ENCODE measurements around the gene FOXP1. TPM values are rescaled to one million over a fixed set of nuclear protein-coding genes. Genes with fewer than 3 reads are reported as not detected.

The FOXP1 gene
- total RNA-seq, 4 donors from 2014 or later = 86.4 to 107 (median 93.8) TPM

DNA sequence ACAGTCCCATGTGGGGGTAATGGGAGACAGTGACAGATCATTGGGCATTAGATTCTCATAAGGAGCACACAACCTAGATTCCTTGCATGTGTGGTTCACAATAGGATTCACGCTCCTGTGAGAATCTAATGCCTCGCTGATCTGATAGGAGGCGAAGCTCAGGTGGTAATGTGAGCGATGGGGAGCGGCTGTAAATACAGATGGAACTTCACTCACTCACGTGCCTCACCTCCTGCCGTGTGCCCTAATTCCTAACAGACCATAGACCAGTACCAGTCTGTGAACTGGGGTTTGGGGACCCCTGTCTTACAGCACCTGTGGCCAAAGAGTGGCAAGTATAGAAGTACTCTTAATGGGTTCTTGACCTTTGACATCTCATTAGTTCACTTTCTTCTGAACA is 554.7 kb downstream of the FOXP1 start:
- no peak overlapping the region for H3K27ac ChIP-seq
- peaks cover 0 to 21% (median 0%) of the 10 kb centered on the region in 3 donors for H3K36me3 ChIP-seq
- H3K4me3 ChIP-seq = no peak overlapping the region
- peaks cover 0 to 30% (median 8%) of the 10 kb centered on the region in 4 donors for H3K4me1 ChIP-seq
- DNase-seq (ENCODE audit: low spot score in 2 of 2) = no peak
- TF ChIP-seq EP300 (IDR thresholded peaks at IDR 0.05) (no peak), POLR2A (IDR thresholded peaks at IDR 0.05) (no peak)
- TF ChIP-seq, protein P1, sequence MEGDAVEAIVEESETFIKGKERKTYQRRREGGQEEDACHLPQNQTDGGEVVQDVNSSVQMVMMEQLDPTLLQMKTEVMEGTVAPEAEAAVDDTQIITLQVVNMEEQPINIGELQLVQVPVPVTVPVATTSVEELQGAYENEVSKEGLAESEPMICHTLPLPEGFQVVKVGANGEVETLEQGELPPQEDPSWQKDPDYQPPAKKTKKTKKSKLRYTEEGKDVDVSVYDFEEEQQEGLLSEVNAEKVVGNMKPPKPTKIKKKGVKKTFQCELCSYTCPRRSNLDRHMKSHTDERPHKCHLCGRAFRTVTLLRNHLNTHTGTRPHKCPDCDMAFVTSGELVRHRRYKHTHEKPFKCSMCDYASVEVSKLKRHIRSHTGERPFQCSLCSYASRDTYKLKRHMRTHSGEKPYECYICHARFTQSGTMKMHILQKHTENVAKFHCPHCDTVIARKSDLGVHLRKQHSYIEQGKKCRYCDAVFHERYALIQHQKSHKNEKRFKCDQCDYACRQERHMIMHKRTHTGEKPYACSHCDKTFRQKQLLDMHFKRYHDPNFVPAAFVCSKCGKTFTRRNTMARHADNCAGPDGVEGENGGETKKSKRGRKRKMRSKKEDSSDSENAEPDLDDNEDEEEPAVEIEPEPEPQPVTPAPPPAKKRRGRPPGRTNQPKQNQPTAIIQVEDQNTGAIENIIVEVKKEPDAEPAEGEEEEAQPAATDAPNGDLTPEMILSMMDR (IDR thresholded peaks at IDR 0.05) = no peak
- WGBS, 2 donors = 87 to 93% methylated on average over 6 to 7 of the region's 7 CpGs
- no peaks in the 10 kb centered on the region for H3K9me3 ChIP-seq
- no peaks in the 10 kb centered on the region for H3K27me3 ChIP-seq

DNA sequence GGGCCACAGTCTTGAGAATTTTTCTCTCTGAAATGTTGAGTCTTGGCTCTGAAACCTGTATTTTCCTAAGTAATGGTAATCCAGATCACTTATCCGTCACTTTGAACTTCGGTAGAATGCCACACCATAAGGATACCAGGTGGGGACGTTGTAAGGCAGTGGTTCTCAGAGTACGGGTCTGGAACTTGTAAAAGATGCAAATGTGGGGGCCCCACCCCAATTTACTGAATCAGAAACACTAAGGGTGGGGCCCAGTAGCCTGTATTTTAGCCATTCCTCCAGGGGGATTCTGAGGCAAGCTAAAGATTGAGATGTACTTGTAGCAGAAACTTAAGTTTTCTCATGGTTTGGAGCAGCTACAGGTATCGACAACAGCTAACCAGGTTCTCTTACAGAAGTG is 555.3 kb downstream of the FOXP1 start:
- H3K27ac ChIP-seq = no peak overlapping the region

DNA sequence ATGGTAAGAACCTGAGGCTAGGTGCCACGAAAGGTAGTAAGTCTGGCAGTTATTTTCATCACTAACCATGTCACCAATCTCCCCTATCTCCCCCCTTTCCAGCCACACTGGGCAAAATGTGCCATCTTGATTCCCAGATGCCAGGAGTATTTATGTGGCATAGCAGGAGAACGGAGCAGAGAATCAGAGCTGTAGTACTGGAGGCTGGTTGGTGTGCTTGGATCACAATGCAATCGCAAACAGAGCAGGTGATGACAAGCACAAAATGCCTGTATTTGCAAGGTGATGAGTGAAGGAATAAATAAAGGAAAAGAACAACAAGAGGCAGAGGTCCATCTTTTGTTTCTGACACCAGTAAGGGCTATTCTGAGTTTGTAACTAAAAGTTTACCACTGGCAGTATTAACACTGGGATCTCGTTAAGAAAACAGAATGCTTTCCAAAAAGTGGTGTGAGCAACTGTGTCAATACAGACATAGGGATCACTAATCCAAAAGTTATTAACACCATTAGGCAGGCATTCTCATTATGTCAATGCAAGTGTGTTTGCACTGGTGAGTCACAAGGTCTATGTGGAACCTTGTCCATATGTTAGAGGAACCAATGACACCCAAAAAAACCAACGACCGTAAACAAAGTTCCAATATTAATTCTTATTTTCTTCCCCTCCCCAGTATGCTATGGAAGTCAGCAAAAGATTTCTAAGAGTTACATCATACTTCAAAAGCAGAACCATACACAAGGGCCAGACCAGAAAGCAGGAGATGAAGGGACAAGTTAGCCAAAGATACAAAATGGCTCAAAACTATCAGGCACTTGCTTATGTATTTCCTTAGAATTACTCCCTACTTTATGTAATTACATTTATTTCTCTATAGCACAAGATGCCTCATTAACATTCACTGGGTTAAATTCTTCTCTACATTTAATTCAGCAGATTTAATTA is 556.6 kb downstream of the FOXP1 start:
- WGBS, 2 donors = 81 to 82% methylated on average over 6 of the region's 6 CpGs
- Histone ChIP-seq H3K4me1 (peaks cover 0 to 16% (median 4%) of the 10 kb centered on the region in 4 donors), H3K27ac (no peak overlapping the region), H3K4me3 (no peak overlapping the region), H3K36me3 (peaks cover 0 to 19% (median 0%) of the 10 kb centered on the region in 3 donors), H3K27me3 (no peaks in the 10 kb centered on the region), H3K9me3 (no peaks in the 10 kb centered on the region)
- no peak for DNase-seq (ENCODE audit: low spot score in 2 of 2)
- TF ChIP-seq EP300 (IDR thresholded peaks at IDR 0.05) = peak in 1 of 2 donors; percentile 34
- TF ChIP-seq, protein P1 (IDR thresholded peaks at IDR 0.05) = no peak

More for the DNA sequence above, 555.3 kb downstream of the FOXP1 start:
- Histone ChIP-seq H3K36me3 (peaks cover 0 to 19% (median 0%) of the 10 kb centered on the region in 3 donors), H3K4me1 (peaks cover 0 to 29% (median 8%) of the 10 kb centered on the region in 4 donors), H3K4me3 (no peak overlapping the region), H3K27me3 (no peaks in the 10 kb centered on the region), H3K9me3 (no peaks in the 10 kb centered on the region)
- TF ChIP-seq EP300 (IDR thresholded peaks at IDR 0.05) = no peak
- TF ChIP-seq, protein P1 (IDR thresholded peaks at IDR 0.05) = no peak
- WGBS, 2 donors = 93 to 97% methylated on average over 5 of the region's 5 CpGs
- no peak for DNase-seq (ENCODE audit: low spot score in 2 of 2)

DNA sequence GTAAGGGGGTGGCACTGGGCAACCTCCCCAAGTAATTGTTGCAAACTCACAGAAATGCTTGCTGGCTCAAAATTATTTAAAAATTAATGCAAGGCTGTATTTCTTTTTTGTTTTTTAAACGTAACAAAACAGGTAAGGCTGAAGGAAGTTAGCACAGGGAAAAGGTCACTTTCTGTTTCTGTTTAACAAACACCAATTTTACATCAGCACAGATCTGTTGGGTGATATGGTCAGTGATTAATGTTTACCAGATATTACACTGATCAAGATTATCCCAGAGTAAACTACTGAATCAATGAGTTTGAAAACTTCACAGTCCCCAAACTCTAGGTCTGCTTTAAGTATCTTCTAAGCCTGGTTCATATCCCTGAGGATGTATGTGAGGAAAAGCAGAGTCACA is 558.0 kb downstream of the FOXP1 start:
- Histone ChIP-seq H3K36me3 (peaks cover 0 to 19% (median 0%) of the 10 kb centered on the region in 3 donors), H3K9me3 (no peaks in the 10 kb centered on the region), H3K27me3 (no peaks in the 10 kb centered on the region), H3K4me3 (no peak overlapping the region), H3K27ac (no peak overlapping the region), H3K4me1 (peaks cover 0 to 2% (median 0%) of the 10 kb centered on the region in 4 donors)
- WGBS, 2 donors = 78 to 90% methylated on average over 1 of the region's 1 CpG
- TF ChIP-seq POLR2A (IDR thresholded peaks at IDR 0.05) = no peak
- no peak for TF ChIP-seq EP300 (IDR thresholded peaks at IDR 0.05)
- TF ChIP-seq, protein P1 (IDR thresholded peaks at IDR 0.05) = no peak
- DNase-seq (ENCODE audit: low spot score in 2 of 2) = no peak

DNA sequence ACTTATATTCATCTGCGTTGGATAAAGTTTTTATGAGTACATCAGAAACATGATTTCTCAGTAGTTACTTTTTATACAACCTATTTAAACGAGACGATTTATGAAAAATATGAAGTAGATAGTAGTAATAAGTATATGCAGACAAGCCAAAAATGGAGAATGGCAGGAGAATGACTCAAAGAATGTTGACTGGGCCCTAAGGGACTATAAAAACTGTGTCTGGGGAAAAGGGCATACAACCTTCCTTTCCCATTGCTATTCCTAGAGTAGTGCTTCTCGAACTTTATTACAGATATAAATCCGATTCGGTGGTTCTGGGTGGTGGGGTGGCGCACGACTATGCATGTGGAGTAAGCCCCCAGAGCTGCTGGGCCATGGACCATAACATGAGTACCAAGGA is 558.5 kb downstream of the FOXP1 start:
- H3K27ac ChIP-seq = no peak overlapping the region
- WGBS, 2 donors = 78 to 89% methylated on average over 8 of the region's 8 CpGs
- H3K4me1 ChIP-seq = peaks cover 0 to 2% (median 0%) of the 10 kb centered on the region in 4 donors

More for the DNA sequence above, 558.5 kb downstream of the FOXP1 start:
- H3K27me3 ChIP-seq = no peaks in the 10 kb centered on the region
- DNase-seq (ENCODE audit: low spot score in 2 of 2) = no peak
- H3K9me3 ChIP-seq = no peaks in the 10 kb centered on the region
- H3K36me3 ChIP-seq = peaks cover 0 to 19% (median 0%) of the 10 kb centered on the region in 3 donors
- no peak overlapping the region for H3K4me3 ChIP-seq
- TF ChIP-seq EP300 (IDR thresholded peaks at IDR 0.05) (no peak), POLR2A (IDR thresholded peaks at IDR 0.05) (no peak)
- TF ChIP-seq, protein P1 (IDR thresholded peaks at IDR 0.05) = no peak
